Measurements from ENCODE around the gene DNAJC5G. TPM values are rescaled to one million over a fixed set of nuclear protein-coding genes. Genes with fewer than 3 reads are reported as not detected.

Gene DNAJC5G
- total and polyA plus RNA-seq, 2 donors (not counting 3 experiments of a cell fraction or from before 2014, with no cell fraction given), result 0.77 to 1.4 TPM

DNA sequence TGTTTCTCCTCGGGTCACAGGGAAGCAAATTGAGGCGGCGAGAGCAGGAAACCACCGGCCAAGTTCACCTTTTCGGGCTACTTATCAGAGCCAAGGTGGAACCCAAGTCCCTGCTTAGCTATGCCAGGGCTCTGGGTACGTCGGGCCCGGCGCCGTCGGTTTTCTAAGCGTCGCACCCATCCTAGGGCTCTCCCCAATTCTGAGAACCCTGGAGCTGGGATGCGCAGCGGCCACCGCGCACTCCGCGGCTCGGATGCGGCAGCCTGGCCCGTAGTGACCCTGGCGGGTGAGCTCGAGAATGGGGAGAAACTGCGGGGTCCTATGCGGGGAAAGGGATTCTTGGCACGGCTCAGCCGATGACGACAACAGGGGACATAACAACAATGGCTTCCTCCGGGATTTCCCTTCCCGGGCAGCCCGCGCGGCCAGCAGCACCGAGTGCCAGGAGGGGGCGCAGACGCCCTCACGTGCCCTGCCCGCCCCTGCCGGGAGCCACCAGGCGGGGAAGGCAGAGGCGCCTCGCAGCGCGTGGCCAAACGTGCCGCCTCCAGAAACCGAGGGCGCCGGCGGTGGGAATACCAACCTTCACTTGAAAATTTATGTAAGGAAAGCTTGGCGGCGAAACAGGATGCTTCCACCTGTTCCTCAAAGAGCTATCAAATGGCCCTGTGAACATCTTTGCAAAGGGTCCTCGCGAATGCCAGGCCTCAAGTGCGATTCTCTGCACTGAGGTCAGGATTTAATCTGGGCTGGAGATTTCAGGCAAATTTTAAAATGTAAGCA lies 10.3 kb upstream of the DNAJC5G start:
- H3K4me3 ChIP-seq (replicated peaks in 1 of 3; ENCODE audit: insufficient read depth in 1 of 3, low read depth in 1 of 3, low read length in 3 of 3), result peak overlapping the region in 2 of 3 experiments; percentile 32 to 82
- no peaks in the 10 kb centered on the region for H4K20me1 ChIP-seq (replicated peaks; ENCODE audit: control insufficient read depth, extremely low read depth, insufficient read depth, low read length)
- peak; percentile 87 for DNase-seq (ENCODE audit: low read depth, low spot score)
- H3K36me3 ChIP-seq (ENCODE audit: control insufficient read depth in 2 of 2, extremely low read depth in 1 of 2, insufficient read depth in 2 of 2, low read length in 2 of 2), result no peaks in the 10 kb centered on the region
- peaks cover 22% of the 10 kb centered on the region for H3K4me1 ChIP-seq (ENCODE audit: control insufficient read depth, extremely low read depth, insufficient read depth, low read length)
- peaks cover 19 to 42% of the 10 kb centered on the region in 2 experiments for H3K27me3 ChIP-seq (ENCODE audit: control insufficient read depth in 2 of 2, insufficient read depth in 2 of 2, low read length in 2 of 2)
- H3K79me2 ChIP-seq (ENCODE audit: control insufficient read depth, insufficient read depth, low read length), result no peaks in the 10 kb centered on the region
- intact Hi-C loops (cut with micrococcal nuclease), result loop anchor here (1.0 to 2.0 kb wide), 4 partner anchors 15 to 38 kb away; no protein-coding TSS in a partner anchor
- dilution Hi-C loops (cut with MboI; ENCODE audit: extremely low pct_ligation_motif_present, low sequenced_read_pairs), result no loop called here
- no peak overlapping the region for H3K27ac ChIP-seq (ENCODE audit: insufficient read depth, low read depth, low read length)
- ChIA-PET POLR2A (interaction anchor here (1.5 kb wide), 1 partner anchor 28 kb away, joined by 3 read pairs; no protein-coding TSS in a partner anchor), CTCF (interaction anchor here (0.7 to 6.9 kb wide), 13 partner anchors 9 to 168 kb away, joined by 3 to 143 read pairs (median 5); partner anchors contain the start of genes PREB and TRIM54)
- H3K4me2 ChIP-seq (ENCODE audit: insufficient read depth, low read length), result peak overlapping the region; percentile 37
- peak; percentile 91 for FAIRE-seq
- H3K9ac ChIP-seq (replicated peaks; ENCODE audit: extremely low read depth, insufficient read depth, low read length), result peak overlapping the region; percentile 25
- BruUV-seq (replicated peaks), result TSS peak; percentile 15
- H2AFZ ChIP-seq (ENCODE audit: low read depth, low read length), result peak overlapping the region; percentile 90
- TF ChIP-seq EZH2 (IDR thresholded peaks at IDR 0.05; ENCODE audit: borderline replicate concordance, low read depth, low read length, severe bottlenecking) (no peak), JUN (IDR thresholded peaks at IDR 0.05; ENCODE audit: borderline replicate concordance, insufficient read depth, insufficient read length, low read depth) (no peak), POLR2A (IDR thresholded peaks at IDR 0.05; ENCODE audit: low read depth, low read length) (no peak), GATA2 (IDR thresholded peaks at IDR 0.05; ENCODE audit: insufficient read depth, insufficient read length, low read depth, low read length) (no peak), MYC (IDR thresholded peaks at IDR 0.05; ENCODE audit: low read depth, low read length) (peak; percentile 19), POLR2AphosphoS5 (IDR thresholded peaks at IDR 0.05; ENCODE audit: insufficient read depth, low read depth, low read length) (peak; percentile 51), FOS (IDR thresholded peaks at IDR 0.05; ENCODE audit: borderline replicate concordance, insufficient read depth, low read length) (no peak)
- TF ChIP-seq, protein P1, sequence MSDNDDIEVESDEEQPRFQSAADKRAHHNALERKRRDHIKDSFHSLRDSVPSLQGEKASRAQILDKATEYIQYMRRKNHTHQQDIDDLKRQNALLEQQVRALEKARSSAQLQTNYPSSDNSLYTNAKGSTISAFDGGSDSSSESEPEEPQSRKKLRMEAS (IDR thresholded peaks at IDR 0.05; ENCODE audit: insufficient read depth, insufficient read length), result peak; percentile 87
- TF ChIP-seq, protein P2, sequence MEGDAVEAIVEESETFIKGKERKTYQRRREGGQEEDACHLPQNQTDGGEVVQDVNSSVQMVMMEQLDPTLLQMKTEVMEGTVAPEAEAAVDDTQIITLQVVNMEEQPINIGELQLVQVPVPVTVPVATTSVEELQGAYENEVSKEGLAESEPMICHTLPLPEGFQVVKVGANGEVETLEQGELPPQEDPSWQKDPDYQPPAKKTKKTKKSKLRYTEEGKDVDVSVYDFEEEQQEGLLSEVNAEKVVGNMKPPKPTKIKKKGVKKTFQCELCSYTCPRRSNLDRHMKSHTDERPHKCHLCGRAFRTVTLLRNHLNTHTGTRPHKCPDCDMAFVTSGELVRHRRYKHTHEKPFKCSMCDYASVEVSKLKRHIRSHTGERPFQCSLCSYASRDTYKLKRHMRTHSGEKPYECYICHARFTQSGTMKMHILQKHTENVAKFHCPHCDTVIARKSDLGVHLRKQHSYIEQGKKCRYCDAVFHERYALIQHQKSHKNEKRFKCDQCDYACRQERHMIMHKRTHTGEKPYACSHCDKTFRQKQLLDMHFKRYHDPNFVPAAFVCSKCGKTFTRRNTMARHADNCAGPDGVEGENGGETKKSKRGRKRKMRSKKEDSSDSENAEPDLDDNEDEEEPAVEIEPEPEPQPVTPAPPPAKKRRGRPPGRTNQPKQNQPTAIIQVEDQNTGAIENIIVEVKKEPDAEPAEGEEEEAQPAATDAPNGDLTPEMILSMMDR (IDR thresholded peaks at IDR 0.05; ENCODE audit: extremely low read depth in 1 of 2, insufficient read depth in 1 of 2, low read depth in 1 of 2, low read length in 2 of 2), result peak; percentile 90 to 93
- no peaks in the 10 kb centered on the region for H3K9me1 ChIP-seq (replicated peaks; ENCODE audit: control insufficient read depth, extremely low read depth, insufficient read depth, low read length)
- H3K9me3 ChIP-seq (replicated peaks; ENCODE audit: control insufficient read depth, insufficient read depth, low read length), result no peaks in the 10 kb centered on the region

Measured in endothelial cell of umbilical vein (primary cell).